HG03139 (cell line): ENCODE measurements around the gene UTP4.

ENCODE experiments used
- ATAC-seq: cut with Tn5 transposase; IDR thresholded peaks from one replicate; pipeline ENCODE4 v1.9.1; 2021; ENCODE audit not compliant: unreplicated experiment

UTP4 gene

DNA sequence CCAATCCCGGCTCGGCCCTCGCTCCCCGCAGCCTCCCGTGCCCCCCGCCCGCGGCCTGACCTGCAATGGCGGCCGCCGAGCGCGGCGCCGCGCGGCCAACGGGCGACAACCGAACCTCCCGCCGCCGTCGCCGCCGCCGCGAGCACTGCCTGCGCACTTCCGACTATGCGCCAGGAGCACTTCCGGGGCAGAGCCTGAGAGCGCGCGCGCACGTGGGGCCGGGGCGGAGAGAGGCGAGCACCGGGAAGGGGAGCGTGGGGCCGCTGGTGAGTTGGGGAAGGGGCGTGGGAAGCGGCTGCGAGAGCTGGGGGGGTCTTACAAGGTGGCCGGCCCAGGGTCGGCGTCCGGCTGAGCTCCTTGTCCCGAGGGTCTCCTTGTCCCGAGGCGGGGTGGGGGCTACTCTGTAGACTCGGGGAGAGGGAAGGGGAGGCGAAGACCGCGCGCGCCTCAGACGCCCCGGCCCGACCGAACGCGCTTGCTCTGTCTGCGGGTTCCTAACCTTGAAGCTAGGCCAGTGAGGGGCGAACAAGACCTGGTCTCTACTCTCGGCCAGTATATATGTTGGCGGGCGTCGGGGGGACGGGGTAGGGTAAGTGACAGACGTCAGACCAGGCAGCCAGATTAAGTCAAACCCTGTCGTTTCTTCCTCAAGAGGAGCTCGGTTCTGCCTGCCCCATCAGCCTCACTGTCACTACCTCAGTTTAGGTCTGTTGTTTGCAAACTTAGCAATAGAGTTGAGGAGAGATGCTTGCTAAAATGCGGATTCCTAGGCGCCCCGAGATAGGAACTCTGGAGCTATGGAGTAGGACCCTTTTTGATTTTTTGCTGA, at the start of gene UTP4, which contains the start of gene CHTF8:
TSS of gene UTP4 (plus strand) at position 226 of the 829 bp plus-strand sequence. CDS start 811 bp downstream, outside the sequence.
TSS of gene CHTF8 (minus strand) at position 165 of the 829 bp plus-strand sequence. CDS start 11,130 bp downstream, outside the sequence.
- peak; percentile 77 for ATAC-seq

DNA sequence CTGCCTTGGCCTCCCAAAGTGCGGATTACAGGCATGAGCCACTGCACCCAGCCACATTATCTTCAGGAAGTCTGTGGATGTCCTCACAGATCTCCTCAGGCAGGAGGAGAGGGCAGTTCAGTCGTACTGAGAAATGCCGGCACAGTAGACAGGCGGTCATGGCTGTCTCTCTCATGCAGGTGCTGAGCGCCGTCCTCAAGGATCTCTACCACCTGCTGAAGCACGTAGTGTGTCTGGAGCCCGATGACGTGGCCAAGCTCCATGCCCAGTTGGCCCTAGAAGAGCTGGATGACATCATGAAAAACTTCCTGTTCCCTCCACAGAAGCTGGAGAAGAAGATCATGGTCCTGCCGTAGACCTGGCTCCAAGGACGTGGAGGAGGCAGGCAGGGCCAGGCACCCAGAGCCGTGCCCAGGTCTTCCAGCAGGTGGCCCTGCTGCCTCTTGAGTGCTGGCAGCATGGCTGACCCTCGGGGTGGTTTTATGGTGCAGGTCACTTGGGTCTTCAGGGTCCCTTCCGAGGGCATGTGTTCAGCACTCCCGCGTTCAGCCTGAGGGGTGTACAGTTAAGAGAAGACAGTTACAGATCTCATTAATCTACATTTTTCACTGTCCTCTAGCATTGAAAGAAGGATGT, 49.0 kb upstream of the UTP4 start:
- no peak for ATAC-seq

DNA sequence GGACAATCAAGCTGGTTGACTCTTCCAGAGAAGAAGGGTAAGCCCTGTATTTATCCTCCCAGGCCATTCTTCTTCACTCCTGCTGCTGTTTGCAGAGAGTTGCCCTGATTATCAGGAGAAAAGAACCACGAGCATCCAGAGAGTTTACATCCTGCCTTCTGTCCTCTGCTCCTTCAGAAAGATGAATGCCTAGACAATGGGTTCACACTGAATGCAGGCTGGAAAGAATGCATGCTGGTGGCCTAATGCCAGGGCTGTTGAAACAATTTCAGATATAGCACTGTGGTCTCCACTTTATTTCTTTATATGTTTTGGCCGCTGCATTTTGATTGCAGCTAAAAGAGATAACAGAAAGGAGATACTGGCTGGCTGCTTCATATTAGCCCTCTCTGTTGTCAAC, 48.2 kb upstream of the UTP4 start:
- ATAC-seq, result no peak

DNA sequence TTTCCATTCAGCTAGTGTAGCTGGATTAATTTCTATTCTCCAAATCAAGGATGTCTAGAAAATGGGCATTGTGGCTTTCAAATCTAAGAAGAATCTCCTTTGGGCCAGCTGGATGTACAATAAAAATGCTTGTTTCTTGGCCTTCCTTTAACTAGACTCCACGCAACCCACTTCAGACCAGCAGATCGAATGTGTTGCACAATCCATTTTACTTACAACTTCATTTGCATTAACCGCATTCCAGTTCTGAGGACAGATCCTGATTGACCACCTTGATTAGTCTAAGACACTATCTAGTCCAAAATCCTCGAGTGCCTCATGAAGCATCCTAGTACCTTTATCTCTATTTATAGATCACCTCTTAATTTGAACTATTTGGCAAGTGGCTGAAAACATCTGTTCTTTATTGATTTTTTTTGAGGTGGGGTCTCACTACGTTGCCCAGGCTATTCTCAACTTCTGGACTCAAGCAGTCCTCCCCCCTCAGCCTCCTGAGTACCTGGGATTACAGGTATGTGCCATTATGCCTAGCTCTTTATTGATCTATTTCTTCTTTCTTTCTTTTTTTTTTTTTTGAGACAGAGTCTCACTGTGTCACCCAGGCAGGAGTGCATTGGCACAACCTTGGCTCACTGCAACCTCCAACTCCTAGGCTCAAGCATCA, 47.3 kb upstream of the UTP4 start:
- no peak for ATAC-seq

DNA sequence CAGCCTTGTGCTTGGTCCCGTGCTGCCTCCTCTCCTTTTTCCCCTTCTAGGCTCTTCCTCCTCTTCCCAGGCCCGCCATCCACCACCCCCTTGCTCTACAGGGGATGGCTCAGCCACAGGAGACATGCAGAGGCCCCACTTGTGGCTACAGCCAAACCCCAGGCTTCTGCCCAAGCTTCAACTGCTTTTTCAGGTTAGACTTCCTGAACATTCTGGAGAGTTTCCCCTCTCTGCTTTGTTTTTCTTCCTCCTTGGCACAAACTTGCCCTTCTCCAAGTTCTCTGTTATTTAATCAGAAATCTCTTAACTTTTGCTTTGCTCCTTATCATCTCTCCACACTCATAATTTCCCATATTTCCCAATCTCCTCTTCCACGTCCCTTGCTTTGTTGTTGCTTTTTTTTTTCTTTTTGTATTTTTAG, 45.3 kb upstream of the UTP4 start:
- ATAC-seq, result no peak

DNA sequence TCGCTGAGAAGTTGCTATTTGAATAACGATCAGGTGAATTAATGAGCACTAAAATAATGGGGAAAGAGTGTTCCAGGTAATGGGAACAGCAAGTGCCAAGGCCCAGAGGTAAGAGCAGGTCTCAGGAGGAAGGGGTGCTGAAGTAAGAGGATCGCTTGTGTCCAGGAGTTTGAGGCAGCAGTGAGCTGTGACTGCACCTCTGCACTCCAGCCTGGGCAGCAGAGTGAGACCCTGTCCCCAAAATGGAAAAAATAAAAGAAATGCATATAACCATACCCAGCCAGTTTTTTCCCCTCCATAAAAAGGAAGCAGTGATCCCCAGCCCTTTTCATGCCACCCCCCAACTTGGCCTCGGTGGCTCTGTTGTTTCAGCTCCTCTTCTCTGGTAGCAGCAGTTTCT, 43.8 kb upstream of the UTP4 start:
- no peak for ATAC-seq

DNA sequence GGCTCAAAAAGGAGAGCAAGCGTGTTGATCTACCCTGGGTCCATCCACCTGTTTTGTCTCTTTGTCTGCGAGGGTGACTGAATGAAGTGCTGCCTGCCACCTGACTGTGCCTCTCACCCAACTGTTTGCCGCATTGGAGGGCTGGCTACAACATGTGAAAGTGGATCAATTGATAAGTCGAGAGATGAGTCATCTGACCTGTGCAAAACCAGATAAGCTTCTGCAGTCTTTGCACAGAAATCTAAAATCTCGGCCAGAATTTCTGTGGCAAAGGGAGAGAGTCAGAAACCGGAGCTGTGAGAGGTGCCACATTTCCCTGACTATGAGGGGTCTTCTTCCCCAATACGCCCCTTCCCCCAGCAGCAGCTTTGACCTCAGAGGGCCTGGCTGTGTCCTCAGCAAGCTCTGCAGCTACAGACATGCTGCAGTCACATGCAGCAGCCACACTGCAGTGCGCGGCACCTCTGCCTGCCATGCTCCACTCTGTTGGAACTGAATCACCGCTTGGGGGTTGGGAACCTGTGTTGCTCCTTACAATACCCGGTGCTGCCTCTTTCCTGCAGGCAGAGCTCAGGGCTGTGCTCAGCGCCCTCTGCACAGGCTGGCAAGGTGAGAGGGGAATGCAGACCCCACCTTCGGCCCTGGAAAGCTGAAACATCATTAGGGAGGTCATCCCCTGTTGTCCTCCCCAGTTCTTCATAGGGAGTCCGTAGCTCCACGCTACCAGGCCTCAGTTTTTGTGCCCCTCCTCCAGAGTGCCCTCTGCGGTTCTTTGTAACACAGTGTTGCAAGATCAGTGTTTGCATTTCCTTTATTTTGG, 43.1 kb upstream of the UTP4 start:
- ATAC-seq, result no peak

DNA sequence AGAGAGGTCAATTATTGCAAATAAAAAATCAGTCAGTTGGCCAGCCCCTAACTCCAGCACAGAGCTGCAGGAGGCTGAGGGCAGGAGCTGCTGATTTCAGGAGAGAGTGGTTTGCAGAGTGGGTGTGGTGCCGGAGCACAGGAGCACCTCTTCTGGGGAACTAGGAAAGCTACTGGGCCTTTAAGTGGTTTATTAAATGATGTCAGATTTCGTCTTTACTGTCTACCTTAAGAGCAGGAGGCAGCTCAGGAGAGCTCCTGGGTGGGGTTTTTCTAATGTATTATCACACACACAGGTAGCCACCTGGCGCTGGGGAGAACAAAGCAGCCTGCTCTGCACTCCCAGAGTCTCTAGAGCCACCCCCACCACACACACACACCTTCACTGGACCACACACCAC, 38.5 kb upstream of the UTP4 start:
- no peak for ATAC-seq

DNA sequence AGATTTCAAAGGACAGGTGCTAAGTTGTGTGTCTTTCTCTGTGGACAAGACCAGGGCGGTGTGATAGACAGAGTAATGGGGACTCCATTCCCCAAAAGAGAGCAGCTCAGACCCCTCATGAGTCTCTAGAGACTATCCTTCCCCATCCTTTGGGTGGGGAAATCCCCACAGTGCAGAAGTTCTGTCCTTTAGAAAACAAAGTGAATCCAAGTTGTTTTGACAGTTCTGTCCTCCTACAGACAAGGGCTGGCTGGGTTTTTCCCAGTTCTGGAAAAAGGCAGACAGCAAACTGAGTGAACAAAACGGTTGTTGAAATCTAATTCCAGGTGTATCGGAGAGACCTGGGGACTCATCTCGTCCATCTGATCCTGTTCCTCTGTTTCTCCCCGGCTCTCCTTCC, 37.9 kb upstream of the UTP4 start:
- no peak for ATAC-seq

DNA sequence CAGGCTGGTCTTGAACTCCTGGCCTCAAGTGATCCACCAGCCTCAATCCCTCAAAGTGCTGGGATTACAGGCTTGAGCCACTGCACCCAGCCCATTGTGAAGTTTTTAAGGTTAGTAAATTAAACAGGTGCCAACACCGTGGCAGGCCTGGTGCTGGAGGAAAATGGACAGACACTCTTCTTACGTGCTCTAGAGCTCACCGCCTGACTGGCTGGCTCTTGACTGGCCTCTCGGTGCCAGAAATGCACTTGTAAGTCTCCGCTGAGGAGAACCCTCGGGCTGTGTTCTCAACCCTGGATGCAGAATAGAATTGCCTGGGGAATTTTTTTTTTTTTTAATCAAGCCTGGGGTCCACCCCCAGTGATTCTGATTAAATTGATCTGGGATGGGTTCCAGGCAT, 37.3 kb upstream of the UTP4 start:
- ATAC-seq, result no peak

DNA sequence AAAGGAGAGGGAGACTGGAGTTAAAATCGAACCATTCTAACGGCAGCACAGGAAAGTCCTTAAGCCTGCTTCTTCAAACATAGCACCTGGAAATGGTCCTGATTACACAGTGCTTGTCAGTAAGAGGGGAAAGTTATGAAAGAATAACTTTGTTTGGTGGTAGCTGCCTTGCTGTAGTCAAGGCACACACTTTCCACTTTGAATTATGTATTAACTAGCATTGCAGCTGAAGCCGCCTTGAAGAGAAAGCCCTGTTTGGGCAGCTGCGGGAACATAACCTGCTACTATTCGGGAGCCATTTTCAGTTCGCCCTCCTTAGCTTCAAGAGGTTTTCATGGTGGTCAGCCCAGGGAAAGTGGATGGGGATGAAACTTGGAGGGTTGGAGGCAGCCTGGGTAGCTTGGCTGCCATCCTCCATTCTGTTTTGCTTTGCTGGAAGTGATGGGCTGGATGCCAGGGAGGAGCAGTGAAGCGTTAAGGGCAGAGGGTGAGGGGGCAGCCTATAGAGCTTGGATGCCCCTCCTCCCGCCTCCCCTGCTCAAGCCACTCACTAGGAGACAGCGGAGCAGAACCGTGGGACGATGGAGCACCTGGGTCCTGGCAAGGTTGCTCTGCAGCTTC, 32.3 kb upstream of the UTP4 start:
- no peak for ATAC-seq

DNA sequence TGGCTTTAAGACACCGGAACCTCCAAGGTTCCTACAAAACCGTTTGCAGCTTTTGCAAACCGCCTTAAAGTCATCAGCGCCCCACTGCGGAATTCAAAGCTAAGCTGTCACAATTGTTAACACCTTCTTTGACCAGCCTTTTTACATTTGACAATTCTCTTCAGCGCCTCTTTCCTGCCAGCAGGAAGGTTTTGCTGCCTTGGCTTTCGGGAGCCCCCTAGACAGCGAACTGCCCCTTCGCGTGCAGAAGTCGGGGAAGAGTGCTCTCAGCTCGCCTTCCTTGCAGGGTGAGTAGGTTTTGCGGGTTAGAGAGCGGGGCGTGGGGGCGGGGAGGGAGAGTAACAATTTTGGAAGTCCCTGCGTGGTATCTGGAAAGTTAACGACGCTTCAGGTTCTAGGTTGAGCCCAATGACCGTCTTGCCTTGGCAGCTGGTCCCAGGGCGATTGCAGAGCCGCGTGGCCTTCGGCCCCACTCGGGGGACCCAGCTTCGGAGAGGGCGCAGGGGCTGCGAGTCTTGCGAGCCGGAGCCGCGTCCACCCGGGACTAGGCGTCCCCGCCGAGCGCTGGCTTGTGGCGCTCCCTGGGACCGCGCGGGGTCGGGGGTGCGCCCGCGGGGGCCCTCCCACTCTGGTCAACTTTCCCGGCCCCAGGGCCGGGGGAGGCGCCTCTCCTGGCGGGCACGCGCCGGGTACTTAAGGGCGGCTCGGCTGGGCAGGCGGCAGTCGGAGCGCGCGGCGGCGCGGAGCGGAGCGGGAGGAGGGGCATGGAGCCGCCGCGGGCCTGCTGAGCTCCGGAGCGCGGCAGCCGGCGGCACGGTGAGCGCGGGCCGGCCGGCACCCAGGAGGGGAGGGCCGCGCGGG, 26.7 kb upstream of the UTP4 start, which contains the start of gene HAS3:
TSS of gene HAS3 (plus strand) at position 153 of the 861 bp plus-strand sequence. CDS start 3,743 bp downstream, outside the sequence.
- ATAC-seq, result no peak

DNA sequence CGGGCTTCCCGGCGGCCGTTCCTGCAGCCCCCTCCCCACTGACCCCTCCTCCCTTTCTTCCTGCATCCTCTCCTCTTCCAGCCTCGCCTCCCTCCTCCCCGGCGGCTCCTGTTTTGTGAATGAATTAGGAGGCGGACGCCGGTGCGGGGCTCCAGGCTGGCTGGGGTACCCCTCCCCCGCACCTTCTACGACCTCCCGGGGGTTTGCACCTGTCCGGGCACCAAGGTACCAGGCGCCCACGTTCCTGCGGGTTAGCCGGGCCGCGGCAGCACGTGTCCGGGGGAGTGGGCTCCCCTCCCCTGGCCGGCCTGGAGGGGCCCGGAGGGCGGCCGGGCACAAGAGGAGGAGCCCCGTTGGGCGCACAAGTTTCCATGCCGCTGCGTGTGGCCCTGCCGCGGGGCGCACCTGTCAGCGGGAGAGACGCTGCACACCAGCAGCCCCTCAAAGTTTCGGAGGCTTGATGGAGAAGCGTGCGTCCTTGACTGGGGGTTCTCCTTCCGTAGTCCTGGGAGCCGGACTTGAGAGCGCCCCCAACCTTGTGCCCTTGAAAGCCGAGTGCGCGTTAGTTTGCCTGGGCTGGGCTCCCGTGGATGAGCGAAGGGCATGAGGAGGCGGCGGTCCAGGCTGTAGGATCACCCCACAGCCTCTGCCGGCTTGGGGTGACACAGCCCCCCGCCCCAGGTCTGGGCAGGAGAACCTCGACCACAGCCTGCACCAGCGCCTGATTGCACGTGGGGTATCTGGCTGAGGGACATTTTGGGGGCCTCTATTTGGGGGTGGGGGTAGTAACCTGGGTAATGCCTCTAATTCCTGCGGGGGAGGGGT, 25.7 kb upstream of the UTP4 start:
- ATAC-seq, result no peak

DNA sequence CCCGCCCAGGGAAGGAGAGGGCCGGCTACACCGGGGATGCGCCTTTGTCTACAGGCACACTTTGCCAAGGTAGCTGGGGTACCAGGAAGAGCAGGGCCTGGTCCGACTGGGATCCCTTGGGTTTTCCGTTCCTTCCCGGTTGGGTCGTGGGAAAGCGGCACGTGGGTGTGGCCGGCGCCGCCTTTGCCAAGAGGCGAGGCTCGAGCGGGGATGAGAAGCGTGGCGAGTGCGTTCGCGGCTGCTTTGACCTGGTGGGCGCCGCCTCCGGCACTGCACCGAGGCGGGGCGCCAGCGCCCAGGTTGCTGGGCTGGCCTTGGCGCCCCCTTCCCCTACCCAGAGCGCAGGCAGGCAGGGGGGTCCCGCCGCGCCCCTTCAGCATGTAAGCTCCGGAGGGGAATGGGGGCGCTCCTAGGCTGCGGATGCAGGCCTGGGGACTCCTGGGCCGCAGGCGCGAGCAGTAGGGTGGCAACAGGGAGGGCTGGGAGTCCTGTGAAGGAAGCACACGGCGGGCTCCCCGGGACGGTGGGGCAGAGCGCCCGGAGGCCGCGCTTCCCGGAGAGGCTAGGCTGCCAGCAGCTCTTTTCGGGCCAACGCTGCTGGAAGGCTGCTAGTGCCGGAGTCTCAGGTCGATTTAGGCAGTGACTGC, 25.0 kb upstream of the UTP4 start:
- ATAC-seq, result no peak

DNA sequence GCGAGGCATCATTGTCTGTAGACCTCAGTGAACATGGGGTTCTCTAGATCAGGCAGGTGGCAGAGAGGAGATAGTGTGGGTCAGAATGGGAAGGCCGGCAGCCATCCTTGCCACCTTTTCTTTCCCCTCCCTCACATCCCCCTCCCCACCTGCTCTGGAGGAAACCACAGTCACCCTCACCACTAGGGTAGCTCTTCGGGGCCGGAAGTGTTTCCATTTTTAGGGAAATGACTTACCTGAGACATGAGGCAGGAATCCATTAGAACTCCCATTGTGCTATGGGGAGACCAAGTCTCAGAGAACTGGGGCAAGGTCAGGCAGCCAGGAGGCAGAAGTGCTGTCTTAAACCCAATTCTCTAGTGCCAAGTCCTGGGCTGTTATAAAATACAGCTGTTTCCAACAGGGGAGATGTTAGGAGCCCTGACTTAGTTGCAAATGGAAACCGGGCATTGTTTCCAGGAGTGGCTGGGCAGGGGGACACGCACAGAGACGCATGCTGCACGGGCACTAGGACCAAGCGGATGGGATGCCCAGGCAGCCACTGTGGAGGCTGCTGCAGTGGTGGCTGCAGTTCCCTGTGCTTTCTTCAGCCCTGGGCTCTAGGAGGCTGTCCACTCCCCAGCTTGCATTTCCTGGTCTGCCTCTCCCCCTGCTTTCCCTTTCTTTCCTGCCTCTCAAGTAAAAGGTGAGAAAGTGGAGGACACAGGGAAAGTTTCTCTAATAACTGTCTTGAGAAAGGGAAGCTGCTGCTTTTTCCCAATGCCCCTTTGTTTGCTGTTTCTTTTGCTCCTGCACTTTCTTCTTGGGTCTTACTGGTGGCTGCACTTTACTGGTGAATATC, 24.2 kb upstream of the UTP4 start:
- no peak for ATAC-seq

DNA sequence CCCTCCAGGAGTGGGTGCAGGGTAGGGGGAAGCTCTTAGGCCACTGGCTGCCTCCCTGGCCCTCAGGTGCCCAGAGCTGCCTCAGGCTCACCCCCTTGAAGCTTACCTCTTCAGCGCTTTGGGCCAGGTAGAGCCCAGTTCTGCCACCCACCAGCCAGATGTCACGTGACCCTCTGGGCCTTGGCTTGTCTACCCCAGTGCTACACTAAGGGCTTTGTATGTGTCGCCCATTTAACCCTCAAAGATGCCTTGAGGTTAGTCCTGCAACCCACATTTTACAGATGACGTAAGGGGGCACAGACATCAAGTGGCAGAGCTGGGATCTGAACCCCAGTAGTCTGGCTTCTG, 23.6 kb upstream of the UTP4 start:
- ATAC-seq, result no peak
